GM12878 (cell line): ENCODE data around the gene SLFN14.
"Not testable (repeated sequence)": the region's sequence is repeated elsewhere in the genome, so short reads cannot be mapped to it uniquely, and the experiment has no call there.

ENCODE experiments used
- BMI1 ChIP-seq: fragments of 450-650 bp; IDR thresholded peaks from 2 replicates; pipeline ENCODE4 v1.6.1; 2016; ENCODE audit warnings: mild to moderate bottlenecking, moderate library complexity, borderline replicate concordance
- ESRRA ChIP-seq: IDR thresholded peaks from 2 replicates; pipeline ENCODE4 v1.6.1; 2012; ENCODE audit warnings: mild to moderate bottlenecking, low read length, improper control_type of control experiment
- NR2C1 ChIP-seq: fragments of 450-650 bp; IDR thresholded peaks from 2 replicates; pipeline ENCODE4 v1.6.1; 2017; ENCODE audit warnings: antibody characterized with exemption, mild to moderate bottlenecking, moderate library complexity
- SMC3 ChIP-seq: IDR thresholded peaks from 2 replicates; pipeline ENCODE4 v1.6.1; 2011; ENCODE audit warnings: low read length, improper control_type of control experiment, borderline replicate concordance
- TAF1 ChIP-seq: IDR thresholded peaks from 2 replicates; pipeline ENCODE4 v1.6.1; 2011; ENCODE audit warnings: mild to moderate bottlenecking, low read depth, low read length, borderline replicate concordance
- TF ChIP-seq, protein P1 (sequence below): IDR thresholded peaks from 2 replicates; pipeline ENCODE4 v1.6.1; 2012; ENCODE audit warnings: low read length, inconsistent platforms
- TF ChIP-seq, protein P2 (sequence below): IDR thresholded peaks from 2 replicates; pipeline ENCODE4 v1.6.1; 2012; ENCODE audit warnings: mild to moderate bottlenecking, low read depth, low read length
- TF ChIP-seq, protein P3 (sequence below), 3 experiments: IDR thresholded peaks in 2 of 3; conservative IDR thresholded peaks in 1 of 3; 2 replicates each; pipeline ENCODE4 v1.5.1; 2011; ENCODE audit warnings: low read depth in 3 of 3, low read length in 3 of 3, mild to moderate bottlenecking in 3 of 3, control low read depth in 2 of 3, moderate library complexity in 2 of 3, inconsistent platforms in 1 of 3, mixed read lengths in 1 of 3; ENCODE audit not compliant: control insufficient read depth in 2 of 3, insufficient read depth in 1 of 3; ENCODE audit errors: extremely low read depth in 1 of 3
- TF ChIP-seq, protein P4 (sequence below): fragments of 450-650 bp; IDR thresholded peaks from 2 replicates; pipeline ENCODE4 v1.6.1; 2017; ENCODE audit warnings: mild to moderate bottlenecking, moderate library complexity
- TF ChIP-seq, protein P5 (sequence below): IDR thresholded peaks from 2 replicates; pipeline ENCODE4 v1.6.1; 2011; ENCODE audit warnings: borderline replicate concordance, low read depth, mild to moderate bottlenecking, moderate library complexity, mixed read lengths, low read length; ENCODE audit not compliant: insufficient read depth; ENCODE audit errors: extremely low read length
- TF ChIP-seq, protein P6 (sequence below): fragments of 450-650 bp; IDR thresholded peaks from 2 replicates; pipeline ENCODE4 v1.6.1; 2017; ENCODE audit warnings: borderline replicate concordance

DNA sequence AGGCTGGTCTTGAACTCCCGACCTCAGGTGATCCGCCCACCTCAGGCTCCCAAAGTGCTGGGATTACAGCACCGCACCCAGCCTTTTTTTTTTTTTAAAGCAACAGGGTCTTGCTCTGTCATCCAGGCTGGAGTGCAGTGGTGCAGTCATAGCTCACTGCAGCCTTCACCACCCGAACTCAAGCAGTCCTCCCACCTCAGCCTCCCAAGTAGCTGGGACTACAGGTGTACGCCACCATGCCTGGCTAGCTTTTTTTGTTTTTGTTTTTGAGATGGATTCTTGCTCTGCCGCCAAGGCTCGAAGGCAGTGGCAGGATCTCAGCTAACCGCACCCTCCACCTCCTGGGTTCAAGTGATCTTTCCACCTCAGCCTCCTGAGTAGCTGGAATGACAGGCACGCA lies 25.2 kb downstream of the SLFN14 start:
- TF ChIP-seq, protein P1, sequence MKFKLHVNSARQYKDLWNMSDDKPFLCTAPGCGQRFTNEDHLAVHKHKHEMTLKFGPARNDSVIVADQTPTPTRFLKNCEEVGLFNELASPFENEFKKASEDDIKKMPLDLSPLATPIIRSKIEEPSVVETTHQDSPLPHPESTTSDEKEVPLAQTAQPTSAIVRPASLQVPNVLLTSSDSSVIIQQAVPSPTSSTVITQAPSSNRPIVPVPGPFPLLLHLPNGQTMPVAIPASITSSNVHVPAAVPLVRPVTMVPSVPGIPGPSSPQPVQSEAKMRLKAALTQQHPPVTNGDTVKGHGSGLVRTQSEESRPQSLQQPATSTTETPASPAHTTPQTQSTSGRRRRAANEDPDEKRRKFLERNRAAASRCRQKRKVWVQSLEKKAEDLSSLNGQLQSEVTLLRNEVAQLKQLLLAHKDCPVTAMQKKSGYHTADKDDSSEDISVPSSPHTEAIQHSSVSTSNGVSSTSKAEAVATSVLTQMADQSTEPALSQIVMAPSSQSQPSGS, result not testable (repeated sequence)
- TF ChIP-seq, protein P2, sequence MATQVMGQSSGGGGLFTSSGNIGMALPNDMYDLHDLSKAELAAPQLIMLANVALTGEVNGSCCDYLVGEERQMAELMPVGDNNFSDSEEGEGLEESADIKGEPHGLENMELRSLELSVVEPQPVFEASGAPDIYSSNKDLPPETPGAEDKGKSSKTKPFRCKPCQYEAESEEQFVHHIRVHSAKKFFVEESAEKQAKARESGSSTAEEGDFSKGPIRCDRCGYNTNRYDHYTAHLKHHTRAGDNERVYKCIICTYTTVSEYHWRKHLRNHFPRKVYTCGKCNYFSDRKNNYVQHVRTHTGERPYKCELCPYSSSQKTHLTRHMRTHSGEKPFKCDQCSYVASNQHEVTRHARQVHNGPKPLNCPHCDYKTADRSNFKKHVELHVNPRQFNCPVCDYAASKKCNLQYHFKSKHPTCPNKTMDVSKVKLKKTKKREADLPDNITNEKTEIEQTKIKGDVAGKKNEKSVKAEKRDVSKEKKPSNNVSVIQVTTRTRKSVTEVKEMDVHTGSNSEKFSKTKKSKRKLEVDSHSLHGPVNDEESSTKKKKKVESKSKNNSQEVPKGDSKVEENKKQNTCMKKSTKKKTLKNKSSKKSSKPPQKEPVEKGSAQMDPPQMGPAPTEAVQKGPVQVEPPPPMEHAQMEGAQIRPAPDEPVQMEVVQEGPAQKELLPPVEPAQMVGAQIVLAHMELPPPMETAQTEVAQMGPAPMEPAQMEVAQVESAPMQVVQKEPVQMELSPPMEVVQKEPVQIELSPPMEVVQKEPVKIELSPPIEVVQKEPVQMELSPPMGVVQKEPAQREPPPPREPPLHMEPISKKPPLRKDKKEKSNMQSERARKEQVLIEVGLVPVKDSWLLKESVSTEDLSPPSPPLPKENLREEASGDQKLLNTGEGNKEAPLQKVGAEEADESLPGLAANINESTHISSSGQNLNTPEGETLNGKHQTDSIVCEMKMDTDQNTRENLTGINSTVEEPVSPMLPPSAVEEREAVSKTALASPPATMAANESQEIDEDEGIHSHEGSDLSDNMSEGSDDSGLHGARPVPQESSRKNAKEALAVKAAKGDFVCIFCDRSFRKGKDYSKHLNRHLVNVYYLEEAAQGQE, result not testable (repeated sequence)
- TF ChIP-seq, protein P3, sequence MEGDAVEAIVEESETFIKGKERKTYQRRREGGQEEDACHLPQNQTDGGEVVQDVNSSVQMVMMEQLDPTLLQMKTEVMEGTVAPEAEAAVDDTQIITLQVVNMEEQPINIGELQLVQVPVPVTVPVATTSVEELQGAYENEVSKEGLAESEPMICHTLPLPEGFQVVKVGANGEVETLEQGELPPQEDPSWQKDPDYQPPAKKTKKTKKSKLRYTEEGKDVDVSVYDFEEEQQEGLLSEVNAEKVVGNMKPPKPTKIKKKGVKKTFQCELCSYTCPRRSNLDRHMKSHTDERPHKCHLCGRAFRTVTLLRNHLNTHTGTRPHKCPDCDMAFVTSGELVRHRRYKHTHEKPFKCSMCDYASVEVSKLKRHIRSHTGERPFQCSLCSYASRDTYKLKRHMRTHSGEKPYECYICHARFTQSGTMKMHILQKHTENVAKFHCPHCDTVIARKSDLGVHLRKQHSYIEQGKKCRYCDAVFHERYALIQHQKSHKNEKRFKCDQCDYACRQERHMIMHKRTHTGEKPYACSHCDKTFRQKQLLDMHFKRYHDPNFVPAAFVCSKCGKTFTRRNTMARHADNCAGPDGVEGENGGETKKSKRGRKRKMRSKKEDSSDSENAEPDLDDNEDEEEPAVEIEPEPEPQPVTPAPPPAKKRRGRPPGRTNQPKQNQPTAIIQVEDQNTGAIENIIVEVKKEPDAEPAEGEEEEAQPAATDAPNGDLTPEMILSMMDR (IDR thresholded peaks at IDR 0.05 in 2 of 3, conservative IDR thresholded peaks at IDR 0.05 in 1 of 3; ENCODE audit: control insufficient read depth in 2 of 3, extremely low read depth in 1 of 3, insufficient read depth in 1 of 3, low read depth in 3 of 3, low read length in 3 of 3), result not testable (repeated sequence)
- TF ChIP-seq BMI1, SMC3, TAF1, ESRRA, NR2C1: not testable (repeated sequence)
- TF ChIP-seq, protein P4, sequence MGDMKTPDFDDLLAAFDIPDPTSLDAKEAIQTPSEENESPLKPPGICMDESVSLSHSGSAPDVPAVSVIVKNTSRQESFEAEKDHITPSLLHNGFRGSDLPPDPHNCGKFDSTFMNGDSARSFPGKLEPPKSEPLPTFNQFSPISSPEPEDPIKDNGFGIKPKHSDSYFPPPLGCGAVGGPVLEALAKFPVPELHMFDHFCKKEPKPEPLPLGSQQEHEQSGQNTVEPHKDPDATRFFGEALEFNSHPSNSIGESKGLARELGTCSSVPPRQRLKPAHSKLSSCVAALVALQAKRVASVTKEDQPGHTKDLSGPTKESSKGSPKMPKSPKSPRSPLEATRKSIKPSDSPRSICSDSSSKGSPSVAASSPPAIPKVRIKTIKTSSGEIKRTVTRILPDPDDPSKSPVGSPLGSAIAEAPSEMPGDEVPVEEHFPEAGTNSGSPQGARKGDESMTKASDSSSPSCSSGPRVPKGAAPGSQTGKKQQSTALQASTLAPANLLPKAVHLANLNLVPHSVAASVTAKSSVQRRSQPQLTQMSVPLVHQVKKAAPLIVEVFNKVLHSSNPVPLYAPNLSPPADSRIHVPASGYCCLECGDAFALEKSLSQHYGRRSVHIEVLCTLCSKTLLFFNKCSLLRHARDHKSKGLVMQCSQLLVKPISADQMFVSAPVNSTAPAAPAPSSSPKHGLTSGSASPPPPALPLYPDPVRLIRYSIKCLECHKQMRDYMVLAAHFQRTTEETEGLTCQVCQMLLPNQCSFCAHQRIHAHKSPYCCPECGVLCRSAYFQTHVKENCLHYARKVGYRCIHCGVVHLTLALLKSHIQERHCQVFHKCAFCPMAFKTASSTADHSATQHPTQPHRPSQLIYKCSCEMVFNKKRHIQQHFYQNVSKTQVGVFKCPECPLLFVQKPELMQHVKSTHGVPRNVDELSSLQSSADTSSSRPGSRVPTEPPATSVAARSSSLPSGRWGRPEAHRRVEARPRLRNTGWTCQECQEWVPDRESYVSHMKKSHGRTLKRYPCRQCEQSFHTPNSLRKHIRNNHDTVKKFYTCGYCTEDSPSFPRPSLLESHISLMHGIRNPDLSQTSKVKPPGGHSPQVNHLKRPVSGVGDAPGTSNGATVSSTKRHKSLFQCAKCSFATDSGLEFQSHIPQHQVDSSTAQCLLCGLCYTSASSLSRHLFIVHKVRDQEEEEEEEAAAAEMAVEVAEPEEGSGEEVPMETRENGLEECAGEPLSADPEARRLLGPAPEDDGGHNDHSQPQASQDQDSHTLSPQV, result not testable (repeated sequence)
- TF ChIP-seq, protein P5, sequence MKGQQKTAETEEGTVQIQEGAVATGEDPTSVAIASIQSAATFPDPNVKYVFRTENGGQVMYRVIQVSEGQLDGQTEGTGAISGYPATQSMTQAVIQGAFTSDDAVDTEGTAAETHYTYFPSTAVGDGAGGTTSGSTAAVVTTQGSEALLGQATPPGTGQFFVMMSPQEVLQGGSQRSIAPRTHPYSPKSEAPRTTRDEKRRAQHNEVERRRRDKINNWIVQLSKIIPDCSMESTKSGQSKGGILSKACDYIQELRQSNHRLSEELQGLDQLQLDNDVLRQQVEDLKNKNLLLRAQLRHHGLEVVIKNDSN, result not testable (repeated sequence)
- TF ChIP-seq, protein P6, sequence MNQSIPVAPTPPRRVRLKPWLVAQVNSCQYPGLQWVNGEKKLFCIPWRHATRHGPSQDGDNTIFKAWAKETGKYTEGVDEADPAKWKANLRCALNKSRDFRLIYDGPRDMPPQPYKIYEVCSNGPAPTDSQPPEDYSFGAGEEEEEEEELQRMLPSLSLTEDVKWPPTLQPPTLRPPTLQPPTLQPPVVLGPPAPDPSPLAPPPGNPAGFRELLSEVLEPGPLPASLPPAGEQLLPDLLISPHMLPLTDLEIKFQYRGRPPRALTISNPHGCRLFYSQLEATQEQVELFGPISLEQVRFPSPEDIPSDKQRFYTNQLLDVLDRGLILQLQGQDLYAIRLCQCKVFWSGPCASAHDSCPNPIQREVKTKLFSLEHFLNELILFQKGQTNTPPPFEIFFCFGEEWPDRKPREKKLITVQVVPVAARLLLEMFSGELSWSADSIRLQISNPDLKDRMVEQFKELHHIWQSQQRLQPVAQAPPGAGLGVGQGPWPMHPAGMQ, result not testable (repeated sequence)
